Mammary epithelial cell (primary cell): ENCODE measurements around the gene JMJD7.

Source experiments
- EZH2 ChIP-seq: IDR thresholded peaks from 2 replicates; pipeline ENCODE4 v1.6.1; 2012; ENCODE audit warnings: low read length, inconsistent platforms, borderline replicate concordance
- TF ChIP-seq, protein P1 (sequence below), 2 donors: IDR thresholded peaks in 1 of 2; conservative IDR thresholded peaks in 1 of 2; 2 replicates each; pipeline ENCODE4 v1.5.1; 2011 to 2012; ENCODE audit warnings: inconsistent platforms in 2 of 2, low read length in 2 of 2, mild to moderate bottlenecking in 2 of 2, control low read depth in 1 of 2, low read depth in 1 of 2; ENCODE audit not compliant: insufficient read depth in 1 of 2; ENCODE audit errors: extremely low read depth in 1 of 2

DNA sequence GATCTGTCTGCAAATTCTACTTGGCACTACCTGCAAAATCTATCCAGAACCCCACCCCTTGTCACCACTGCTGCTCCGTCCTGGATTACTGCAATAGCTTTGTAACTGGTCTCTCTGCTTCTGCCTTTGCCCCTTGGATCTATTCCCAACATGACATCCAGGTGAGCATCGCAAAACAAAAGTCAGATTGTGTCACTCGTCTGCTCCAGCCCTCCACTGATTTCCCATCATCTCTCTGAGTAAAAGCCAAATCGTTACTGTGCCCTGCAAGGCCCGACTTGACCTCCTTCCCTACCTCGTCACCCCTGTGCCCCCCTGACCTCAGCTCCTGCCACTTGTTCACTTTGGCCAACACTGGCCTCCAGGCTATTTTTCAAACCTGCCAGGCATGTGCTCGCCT, 56.6 kb downstream of the JMJD7 start:
- TF ChIP-seq, protein P1, sequence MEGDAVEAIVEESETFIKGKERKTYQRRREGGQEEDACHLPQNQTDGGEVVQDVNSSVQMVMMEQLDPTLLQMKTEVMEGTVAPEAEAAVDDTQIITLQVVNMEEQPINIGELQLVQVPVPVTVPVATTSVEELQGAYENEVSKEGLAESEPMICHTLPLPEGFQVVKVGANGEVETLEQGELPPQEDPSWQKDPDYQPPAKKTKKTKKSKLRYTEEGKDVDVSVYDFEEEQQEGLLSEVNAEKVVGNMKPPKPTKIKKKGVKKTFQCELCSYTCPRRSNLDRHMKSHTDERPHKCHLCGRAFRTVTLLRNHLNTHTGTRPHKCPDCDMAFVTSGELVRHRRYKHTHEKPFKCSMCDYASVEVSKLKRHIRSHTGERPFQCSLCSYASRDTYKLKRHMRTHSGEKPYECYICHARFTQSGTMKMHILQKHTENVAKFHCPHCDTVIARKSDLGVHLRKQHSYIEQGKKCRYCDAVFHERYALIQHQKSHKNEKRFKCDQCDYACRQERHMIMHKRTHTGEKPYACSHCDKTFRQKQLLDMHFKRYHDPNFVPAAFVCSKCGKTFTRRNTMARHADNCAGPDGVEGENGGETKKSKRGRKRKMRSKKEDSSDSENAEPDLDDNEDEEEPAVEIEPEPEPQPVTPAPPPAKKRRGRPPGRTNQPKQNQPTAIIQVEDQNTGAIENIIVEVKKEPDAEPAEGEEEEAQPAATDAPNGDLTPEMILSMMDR (conservative IDR thresholded peaks at IDR 0.05 in 1 of 2, IDR thresholded peaks at IDR 0.05 in 1 of 2; ENCODE audit: extremely low read depth in 1 of 2, insufficient read depth in 1 of 2, low read depth in 1 of 2, low read length in 2 of 2) = no peak
- no peak for TF ChIP-seq EZH2
